ENCODE data around the gene NPIPA2.
"Not testable (repeated sequence)": the region's sequence is repeated elsewhere in the genome, so short reads cannot be mapped to it uniquely, and the experiment has no call there.

NPIPA2 gene

DNA sequence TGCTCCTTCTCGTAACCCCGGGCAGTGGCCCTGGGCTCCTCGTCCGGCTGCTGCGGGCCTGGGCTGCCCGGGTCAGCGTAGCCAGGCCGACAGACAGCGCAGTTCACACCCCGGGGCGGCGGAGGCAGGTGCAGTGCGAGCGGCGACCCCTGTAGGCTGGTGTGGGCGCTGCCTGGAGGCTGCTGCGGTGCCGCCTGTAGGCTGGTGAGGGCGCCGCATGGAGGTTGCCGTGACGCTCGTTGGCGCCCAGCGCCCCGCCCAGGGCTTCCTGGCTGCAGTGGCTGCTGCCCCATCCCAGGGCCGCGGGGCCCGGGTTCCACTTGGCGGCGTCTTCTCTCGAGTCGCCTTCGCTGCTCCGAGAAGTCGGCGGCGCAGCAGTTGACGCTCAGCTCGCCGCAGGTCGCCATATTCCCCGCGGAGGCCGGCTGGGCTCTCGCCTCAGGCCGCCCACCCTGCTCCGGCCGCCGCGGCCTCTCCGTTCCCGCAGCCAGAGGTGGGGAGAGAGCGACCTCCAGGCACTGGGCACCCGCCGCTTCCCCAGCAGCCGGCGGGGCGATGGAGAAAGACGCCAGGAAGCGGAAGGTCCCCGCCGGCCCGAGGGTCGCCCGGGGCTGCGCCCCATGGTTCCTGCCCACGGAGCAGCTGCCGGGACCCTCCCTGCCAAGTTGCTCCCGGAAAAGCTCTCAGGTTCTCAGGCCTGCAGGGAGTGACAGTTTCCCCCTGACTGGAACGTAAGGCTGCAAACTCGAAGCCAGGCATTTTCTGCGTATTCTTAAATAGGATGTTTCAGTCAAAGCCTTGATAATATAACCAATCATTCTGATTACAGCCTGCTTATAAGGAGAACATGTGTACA is at the start of gene NPIPA2:
NPIPA2 (plus strand) TSS at position 261 of the 856 bp plus-strand sequence. CDS start 5,533 bp downstream, outside the sequence.
- DNase-seq: not testable (repeated sequence)

DNA sequence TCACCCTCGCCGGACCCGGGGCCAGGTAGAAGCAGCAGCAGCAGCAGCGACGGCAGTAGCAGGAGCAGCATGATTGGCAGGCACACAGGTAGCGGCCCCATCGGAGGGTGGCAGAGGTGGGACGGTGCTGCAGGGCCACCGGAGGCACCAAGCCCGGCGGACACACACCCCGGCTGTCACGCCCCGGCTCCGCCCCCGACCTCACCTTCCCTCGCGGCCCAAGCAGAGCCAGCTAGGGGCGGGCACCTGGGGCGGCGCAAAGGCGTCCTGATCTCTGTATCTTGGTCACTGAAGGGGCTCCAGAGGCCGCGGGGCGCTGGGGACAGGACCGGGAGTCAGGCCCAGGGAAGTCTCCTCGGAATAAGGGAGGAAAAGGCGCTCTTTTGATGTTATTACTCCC is 48.2 kb upstream of the NPIPA2 start, which contains the start of gene PLA2G10:
PLA2G10 (minus strand) TSS at position 180 of the 400 bp plus-strand sequence; CDS start at position 101, 79 bp downstream.
- DNase-seq: not testable (repeated sequence)

GRCh38 chr16:14701859-14702258 is 40.5 kb upstream of the NPIPA2 start:
- not testable (repeated sequence) for DNase-seq

GRCh38 chr16:14702672-14703071 is 39.7 kb upstream of the NPIPA2 start:
- DNase-seq: not testable (repeated sequence)

DNA sequence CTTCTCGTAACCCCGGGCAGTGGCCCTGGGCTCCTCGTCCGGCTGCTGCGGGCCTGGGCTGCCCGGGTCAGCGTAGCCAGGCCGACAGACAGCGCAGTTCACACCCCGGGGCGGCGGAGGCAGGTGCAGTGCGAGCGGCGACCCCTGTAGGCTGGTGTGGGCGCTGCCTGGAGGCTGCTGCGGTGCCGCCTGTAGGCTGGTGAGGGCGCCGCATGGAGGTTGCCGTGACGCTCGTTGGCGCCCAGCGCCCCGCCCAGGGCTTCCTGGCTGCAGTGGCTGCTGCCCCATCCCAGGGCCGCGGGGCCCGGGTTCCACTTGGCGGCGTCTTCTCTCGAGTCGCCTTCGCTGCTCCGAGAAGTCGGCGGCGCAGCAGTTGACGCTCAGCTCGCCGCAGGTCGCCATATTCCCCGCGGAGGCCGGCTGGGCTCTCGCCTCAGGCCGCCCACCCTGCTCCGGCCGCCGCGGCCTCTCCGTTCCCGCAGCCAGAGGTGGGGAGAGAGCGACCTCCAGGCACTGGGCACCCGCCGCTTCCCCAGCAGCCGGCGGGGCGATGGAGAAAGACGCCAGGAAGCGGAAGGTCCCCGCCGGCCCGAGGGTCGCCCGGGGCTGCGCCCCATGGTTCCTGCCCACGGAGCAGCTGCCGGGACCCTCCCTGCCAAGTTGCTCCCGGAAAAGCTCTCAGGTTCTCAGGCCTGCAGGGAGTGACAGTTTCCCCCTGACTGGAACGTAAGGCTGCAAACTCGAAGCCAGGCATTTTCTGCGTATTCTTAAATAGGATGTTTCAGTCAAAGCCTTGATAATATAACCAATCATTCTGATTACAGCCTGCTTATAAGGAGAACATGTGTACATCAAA is 38.9 kb upstream of the NPIPA2 start, which contains the start of gene NPIPA3:
NPIPA3 (plus strand) TSS at position 256 of the 856 bp plus-strand sequence. CDS start 5,533 bp downstream, outside the sequence.
- not testable (repeated sequence) for DNase-seq

GRCh38 chr16:14733233-14733632 is 9.1 kb upstream of the NPIPA2 start:
- not testable (repeated sequence) for DNase-seq

GRCh38 chr16:14740832-14741385 is 1.4 kb upstream of the NPIPA2 start:
- not testable (repeated sequence) for DNase-seq

GRCh38 chr16:14741794-14742193 is 539 bp upstream of the NPIPA2 start:
- not testable (repeated sequence) for DNase-seq

DNA sequence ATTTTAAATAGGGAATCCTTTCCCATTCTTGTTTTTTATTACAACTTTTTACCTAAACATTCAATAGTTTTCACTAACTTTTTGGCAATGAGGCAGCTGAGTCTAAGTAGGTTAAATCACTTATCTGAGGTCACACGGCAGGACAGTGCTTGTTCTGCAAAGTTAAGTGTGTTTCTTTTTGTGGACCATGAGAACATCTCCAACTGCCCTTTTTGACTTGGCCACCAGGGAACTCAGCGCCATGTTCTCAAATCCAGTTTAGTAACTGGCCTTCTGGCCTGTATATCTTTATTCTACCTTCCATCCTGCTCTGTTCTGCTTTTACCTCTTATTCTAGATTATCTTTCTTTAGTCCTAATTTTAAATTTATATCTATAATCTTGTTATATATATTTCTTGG is 31.3 kb downstream of the NPIPA2 start:
- not testable (repeated sequence) for DNase-seq

- not testable (repeated sequence) for DNase-seq
These were observed 33.3 kb downstream of the NPIPA2 start for GRCh38 chr16:14775624-14776023.

DNA sequence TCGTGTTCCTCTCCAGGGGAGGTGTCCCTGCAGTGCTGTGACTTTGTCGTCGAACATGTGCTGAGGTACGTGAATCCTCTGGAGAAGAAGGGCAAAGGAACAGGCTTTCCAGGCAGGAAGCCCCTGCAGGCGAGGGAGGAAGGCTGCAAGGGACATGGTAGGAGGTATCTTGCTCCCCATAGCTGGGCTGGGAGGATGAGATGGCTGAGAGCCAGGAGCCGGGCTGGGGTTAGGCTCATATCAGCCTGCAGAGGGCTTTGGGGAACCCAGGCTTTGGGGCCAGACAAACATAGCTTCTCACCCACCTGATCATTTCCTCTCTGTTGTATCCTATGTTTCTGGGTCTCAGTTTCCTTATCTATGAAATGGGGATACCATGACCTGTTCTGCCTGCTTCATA is 34.4 kb downstream of the NPIPA2 start:
- DNase-seq: not testable (repeated sequence)

- not testable (repeated sequence) for DNase-seq
These were observed 37.1 kb downstream of the NPIPA2 start for GRCh38 chr16:14779368-14779877.

- not testable (repeated sequence) for DNase-seq
These were observed 43.8 kb downstream of the NPIPA2 start for GRCh38 chr16:14786180-14786579.

DNA sequence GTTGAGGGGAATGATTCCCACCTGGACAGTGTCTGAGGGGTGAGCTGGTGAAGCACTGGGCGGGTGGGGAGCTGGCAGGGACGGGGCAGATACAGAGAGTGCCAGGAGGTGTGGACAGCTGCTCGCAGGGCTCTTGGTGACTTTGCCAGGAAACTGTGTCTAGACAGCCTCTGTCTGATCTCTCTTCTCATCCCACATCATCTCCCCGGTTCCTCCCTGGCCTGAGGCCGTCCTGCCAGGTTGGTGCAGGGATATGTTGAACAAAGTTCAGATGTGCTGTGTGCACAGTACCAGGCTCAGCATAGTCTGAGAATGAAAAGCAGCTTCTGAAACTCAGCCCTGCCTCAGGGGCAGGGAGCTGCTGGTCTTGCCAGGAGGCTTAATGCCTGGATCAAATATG is 47.2 kb downstream of the NPIPA2 start:
- DNase-seq: not testable (repeated sequence)

GRCh38 chr16:14790320-14790956 is 48.1 kb downstream of the NPIPA2 start:
- not testable (repeated sequence) for DNase-seq

DNA sequence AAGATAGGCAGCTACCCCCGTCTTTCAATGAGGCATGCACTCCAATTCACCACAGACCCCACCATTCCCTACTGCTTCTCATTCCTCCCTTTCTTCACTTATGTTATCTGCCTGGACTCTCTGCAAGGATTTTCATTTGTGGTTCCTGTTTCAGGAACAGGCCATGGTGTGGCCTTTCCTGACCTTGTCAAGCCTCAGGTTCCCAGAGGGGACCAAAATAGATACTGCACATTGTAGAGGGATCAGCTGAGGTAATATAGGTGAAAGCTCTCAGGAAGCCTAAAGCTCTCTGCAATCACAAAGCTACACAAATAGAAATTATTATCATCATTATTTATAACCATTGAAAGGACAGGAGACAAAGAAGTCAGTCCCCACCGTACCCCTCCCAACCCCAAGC is 50.6 kb downstream of the NPIPA2 start:
- not testable (repeated sequence) for DNase-seq

DNA sequence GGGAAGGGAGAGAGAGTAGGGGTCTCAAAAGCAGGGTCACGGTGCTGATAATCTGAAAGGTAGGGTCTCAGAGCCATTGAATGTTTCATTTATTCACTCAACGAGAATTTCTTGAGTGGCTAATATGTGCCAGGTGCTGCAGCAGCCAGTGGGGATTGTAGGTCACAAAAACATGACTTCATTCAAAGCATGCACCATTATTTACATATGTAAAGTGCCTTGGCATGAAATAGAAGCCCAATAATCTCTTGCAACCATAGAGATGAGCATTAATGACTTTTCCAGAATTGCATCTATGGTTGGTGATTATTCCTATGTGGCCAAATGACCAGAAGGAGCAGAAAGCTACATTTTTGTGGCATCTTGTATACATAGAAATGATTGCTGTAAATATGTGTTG is 55.2 kb downstream of the NPIPA2 start:
- not testable (repeated sequence) for DNase-seq

DNA sequence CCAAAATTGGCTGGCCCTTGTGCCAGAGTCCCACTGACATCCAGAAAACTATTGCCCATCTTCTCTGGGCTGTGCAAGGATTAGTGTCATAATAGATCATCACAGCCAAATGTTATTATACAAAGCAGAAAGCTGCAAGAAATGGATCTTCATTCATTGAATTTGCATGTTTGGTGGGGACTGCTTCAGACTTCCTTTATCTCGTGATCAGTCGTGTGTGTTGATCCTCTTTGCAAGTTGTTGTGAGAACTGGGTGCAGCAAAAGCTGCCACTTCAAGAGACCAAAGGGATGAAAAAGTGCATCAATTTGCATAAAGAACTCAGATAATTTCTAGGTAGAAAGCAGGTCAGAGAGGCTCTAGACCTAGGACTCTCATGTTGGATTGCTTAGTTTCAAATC is 61.2 kb downstream of the NPIPA2 start:
- not testable (repeated sequence) for DNase-seq

GRCh38 chr16:14807184-14807678 is 64.9 kb downstream of the NPIPA2 start:
- not testable (repeated sequence) for DNase-seq

GRCh38 chr16:14813890-14814289 is 71.6 kb downstream of the NPIPA2 start:
- not testable (repeated sequence) for DNase-seq

All from NCI-H226 (cell line).